HepG2 (cell line): Measurements from ENCODE around the gene AHSG. TPM values are rescaled to one million over a fixed set of nuclear protein-coding genes. Genes with fewer than 3 reads are reported as not detected.

Source experiments
- AGO2 ChIP-seq: fragments of 200-400 bp; formaldehyde crosslinking; optimal IDR thresholded peaks from 2 replicates; pipeline ENCODE3; 2017; ENCODE audit warnings: mild to moderate bottlenecking, low read depth, low read length, moderate library complexity
- ATF7-NPFF ChIP-seq: sonication (generic); formaldehyde crosslinking; IDR thresholded peaks from 2 replicates; pipeline ENCODE4 v1.8.1; 2023; ENCODE audit warnings: mild to moderate bottlenecking, low read depth, missing genetic modification reagents, moderate library complexity
- BRCA1 ChIP-seq: sonication (generic); formaldehyde crosslinking; IDR thresholded peaks from 2 replicates; pipeline ENCODE4 v1.4.0; 2020; ENCODE audit warnings: missing genetic modification reagents
- HOXA9 ChIP-seq: sonication (generic); formaldehyde crosslinking; IDR thresholded peaks from 2 replicates; pipeline ENCODE4 v1.8.1; 2022; ENCODE audit warnings: missing genetic modification reagents, mild to moderate bottlenecking, moderate library complexity, borderline replicate concordance
- PATZ1 ChIP-seq: sonication (generic); formaldehyde crosslinking; IDR thresholded peaks from 2 replicates; pipeline ENCODE4 v1.4.0; 2020; ENCODE audit warnings: missing genetic modification reagents
- POLR2A ChIP-seq, 2 experiments: IDR thresholded peaks; 2 replicates each; pipeline ENCODE4 v1.6.1; 2011; ENCODE audit warnings: low read depth in 2 of 2, low read length in 2 of 2, mild to moderate bottlenecking in 1 of 2, moderate library complexity in 1 of 2; ENCODE audit not compliant: insufficient read depth in 1 of 2
- SAP130 ChIP-seq: IDR thresholded peaks from 2 replicates; pipeline ENCODE4 v1.6.1; 2016; ENCODE audit warnings: low read depth
- TRAFD1 ChIP-seq: sonication (generic); formaldehyde crosslinking; IDR thresholded peaks from 2 replicates; pipeline ENCODE4 v1.5.1; 2020; ENCODE audit warnings: missing genetic modification reagents, mild to moderate bottlenecking, borderline replicate concordance
- ZC3H13 ChIP-seq: sonication (generic); formaldehyde crosslinking; IDR thresholded peaks from 2 replicates; pipeline ENCODE4 v1.8.1; 2023; ENCODE audit warnings: mild to moderate bottlenecking, missing genetic modification reagents, moderate library complexity
- ZMYM4 ChIP-seq: sonication (generic); formaldehyde crosslinking; IDR thresholded peaks from 2 replicates; pipeline ENCODE4 v1.8.1; 2023; ENCODE audit warnings: mild to moderate bottlenecking, missing genetic modification reagents
- ZNF350 ChIP-seq: sonication (generic); formaldehyde crosslinking; IDR thresholded peaks from 2 replicates; pipeline ENCODE4 v1.4.0; 2020; ENCODE audit warnings: mild to moderate bottlenecking, low read depth, missing genetic modification reagents, borderline replicate concordance
- ZNF556 ChIP-seq: sonication (generic); formaldehyde crosslinking; IDR thresholded peaks from 2 replicates; pipeline ENCODE4 v1.4.0; 2020; ENCODE audit warnings: mild to moderate bottlenecking, missing genetic modification reagents, borderline replicate concordance
- ZNF558 ChIP-seq: sonication (generic); formaldehyde crosslinking; IDR thresholded peaks from 2 replicates; pipeline ENCODE4 v1.9.0; 2022; ENCODE audit warnings: mild to moderate bottlenecking, missing genetic modification reagents, borderline replicate concordance
- ZNF605 ChIP-seq: sonication (generic); formaldehyde crosslinking; IDR thresholded peaks from 2 replicates; pipeline ENCODE4 v1.8.0; 2022; ENCODE audit warnings: mild to moderate bottlenecking, missing genetic modification reagents
- ZNF607 ChIP-seq: sonication (generic); formaldehyde crosslinking; IDR thresholded peaks from 2 replicates; pipeline ENCODE4 v1.5.1; 2020; ENCODE audit warnings: missing genetic modification reagents, mild to moderate bottlenecking, borderline replicate concordance
- ZNF614 ChIP-seq: IDR thresholded peaks from 2 replicates; pipeline ENCODE4 v1.6.1; 2018; ENCODE audit warnings: missing biosample characterization, missing genetic modification reagents, inconsistent platforms, borderline replicate concordance
- ZNF646 ChIP-seq: sonication (generic); formaldehyde crosslinking; IDR thresholded peaks from 2 replicates; pipeline ENCODE4 v1.9.0; 2021; ENCODE audit warnings: mild to moderate bottlenecking, missing genetic modification reagents
- ZNF747 ChIP-seq: sonication (generic); formaldehyde crosslinking; IDR thresholded peaks from 2 replicates; pipeline ENCODE4 v1.8.1; 2023; ENCODE audit warnings: missing genetic modification reagents, mild to moderate bottlenecking, borderline replicate concordance
- ZNF792 ChIP-seq: IDR thresholded peaks from 2 replicates; pipeline ENCODE4 v1.6.1; 2016
- polyA plus RNA-seq, 8 experiments: library from polyadenylated mRNA; depleted of rRNA in 3 of 8; stranded (reverse) in 7 of 8; unstranded in 1 of 8; fragments of >200 nt; fragmentation: Illumina TruSeq in 4 of 8; extraction: Trizol in 4 of 8; gene quantifications; 2 replicates each; pipeline versions ENCODE4 v1.2.1 to v1.2.3, GENCODE V29; 2011 to 2016; ENCODE audit warnings: low read depth in 4 of 8, missing spikeins in 1 of 8, mixed read lengths in 1 of 8; ENCODE audit not compliant: insufficient read depth in 1 of 8
- total RNA-seq, 5 experiments: library from RNA; depleted of rRNA; stranded (reverse); fragments of >200 nt; fragmentation: Illumina TruSeq; extraction: Trizol; gene quantifications; 2 replicates each; pipeline ENCODE4 v1.2.3, GENCODE V29; 2016; ENCODE audit warnings: low read depth in 1 of 5

The AHSG gene
- total and polyA plus RNA-seq, 2 of the 13 experiments (the other 11 are each of a cell fraction or from before 2014, with no cell fraction given), result 2,043 to 19,152 TPM

DNA sequence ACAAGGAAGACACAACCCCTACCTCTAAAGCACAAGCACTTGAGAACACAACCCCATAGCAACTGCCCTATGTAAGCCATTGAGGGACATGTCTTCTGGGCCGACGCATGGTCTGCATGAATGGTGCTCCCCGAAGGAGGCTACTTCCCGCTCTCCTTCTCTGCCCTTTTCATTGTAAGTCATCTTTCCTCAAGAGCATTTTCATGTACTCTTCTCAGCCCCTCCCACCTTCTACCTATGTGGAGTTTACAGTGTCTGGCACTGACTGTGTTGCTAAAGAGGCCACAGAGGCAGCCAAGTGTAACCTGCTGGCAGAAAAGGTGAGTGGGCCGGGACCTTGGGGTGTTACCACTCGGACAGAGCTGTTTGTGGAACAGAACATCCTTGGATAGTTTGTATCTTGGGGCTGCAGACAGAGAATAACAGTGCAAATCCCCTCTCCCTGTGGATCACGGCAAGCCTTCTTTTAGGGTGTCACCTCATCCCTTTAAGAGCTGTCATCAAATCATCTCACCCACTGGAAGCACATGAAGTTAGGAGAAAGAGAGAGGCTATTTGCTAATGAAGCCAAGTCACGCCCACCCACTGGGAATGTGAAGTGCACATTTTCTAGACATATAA, 5.6 kb downstream of the AHSG start (continued):
- TF ChIP-seq ZMYM4 (peak; percentile 39; the same call in 1 of the 2 replicates), ZNF607 (CRISPR knock-in tag) (peak; percentile 52; the same call in 1 of the 2 replicates), ZNF558 (CRISPR knock-in tag) (0 out of 2 replicates have a peak, but pooled peaks have one; percentile 32), PATZ1 (CRISPR knock-in tag) (0 out of 2 replicates have a peak, but pooled peaks have one; percentile 1), ZNF792 (CRISPR knock-in tag) (no peak), TRAFD1 (CRISPR knock-in tag) (0 out of 2 replicates have a peak, but pooled peaks have one; percentile 20), AGO2 (peak; percentile 47), ZNF556 (peak; percentile 23; the same call in 1 of the 2 replicates), ZC3H13 (CRISPR knock-in tag) (peak; percentile 99), ATF7-NPFF (CRISPR knock-in tag) (0 out of 2 replicates have a peak, but pooled peaks have one; percentile 15), ZNF614 (CRISPR knock-in tag) (0 out of 2 replicates have a peak, but pooled peaks have one; percentile 9), SAP130 (peak; percentile 34; the same call in 1 of the 2 replicates), HOXA9 (CRISPR knock-in tag) (peak; percentile 68; the same call in 1 of the 2 replicates), POLR2A (IDR thresholded peaks at IDR 0.05; ENCODE audit: insufficient read depth in 1 of 2, low read depth in 2 of 2, low read length in 2 of 2) (peak; percentile 40 to 87; a peak in 3 of 4 replicates), ZNF350 (CRISPR knock-in tag) (peak; percentile 23; the same call in 1 of the 2 replicates), ZNF605 (CRISPR knock-in tag) (peak; percentile 20; the same call in 1 of the 2 replicates), BRCA1 (CRISPR knock-in tag) (peak; percentile 49), ZNF747 (CRISPR knock-in tag) (0 out of 2 replicates have a peak, but pooled peaks have one; percentile 38), ZNF646 (peak; percentile 40; the same call in 1 of the 2 replicates)
